Activated B cell treated with CpG ODN at 0.5 μM for 24 hours (primary cell): ENCODE measurements around the gene APCDD1. TPM values are rescaled to one million over a fixed set of nuclear protein-coding genes. Genes with fewer than 3 reads are reported as not detected.

Source experiments
- ATAC-seq: fragments of 200-7000 bp; cut with Tn5 transposase; one replicate; pipeline ENCODE4 v1.10.0; 2021; ENCODE audit warnings: low read depth, mild to moderate bottlenecking, moderate library complexity
- CTCF ChIA-PET: fragments of 350-600 bp; sonication (Branson Sonifier 250); formaldehyde crosslinking; loops from one replicate; lab custom pipeline; 2021; ENCODE audit warnings: antibody characterized with exemption; lab: Charles Lee
- POLR2A ChIA-PET: fragments of 350-600 bp; sonication (Branson Sonifier 250); formaldehyde crosslinking; loops from one replicate; lab custom pipeline; 2021; ENCODE audit warnings: antibody characterized with exemption; lab: Charles Lee
- DNase-seq: peaks from one replicate; pipeline ENCODE4 v3.0.0; 2022
- H3K27ac Mint-ChIP-seq: one replicate; pipeline ENCODE4 v1.8.0; 2020; ENCODE audit warnings: mixed read lengths
- H3K27me3 Mint-ChIP-seq: one replicate; pipeline ENCODE4 v1.8.0; 2021; ENCODE audit warnings: mixed read lengths
- H3K36me3 Mint-ChIP-seq: one replicate; pipeline ENCODE4 v1.8.0; 2021; ENCODE audit warnings: low read depth, mixed read lengths
- H3K4me1 Mint-ChIP-seq: one replicate; pipeline ENCODE4 v1.8.0; 2021; ENCODE audit warnings: mixed read lengths
- H3K4me3 Mint-ChIP-seq: one replicate; pipeline ENCODE4 v1.8.0; 2020; ENCODE audit warnings: mild to moderate bottlenecking, mixed read lengths
- H3K9me3 Mint-ChIP-seq: one replicate; pipeline ENCODE4 v1.8.0; 2020; ENCODE audit warnings: mixed read lengths
- intact Hi-C: fragments of 100-400 bp; cut with micrococcal nuclease; formaldehyde crosslinking; loops from one replicate; pipeline ENCODE4 v1.15.1; 2024
- total RNA-seq: library from RNA; stranded (reverse); gene quantifications from 2 replicates; pipeline ENCODE4 v1.2.3, GENCODE V29; 2022
- TF ChIP-seq, protein P1 (sequence below): fragments of 200-600 bp; IDR thresholded peaks from one replicate; pipeline ENCODE4 v1.8.0; 2022; ENCODE audit warnings: antibody characterized with exemption, mild to moderate bottlenecking

APCDD1 gene
- total RNA-seq, 1 donor from 2014 or later: 0.38 TPM

DNA sequence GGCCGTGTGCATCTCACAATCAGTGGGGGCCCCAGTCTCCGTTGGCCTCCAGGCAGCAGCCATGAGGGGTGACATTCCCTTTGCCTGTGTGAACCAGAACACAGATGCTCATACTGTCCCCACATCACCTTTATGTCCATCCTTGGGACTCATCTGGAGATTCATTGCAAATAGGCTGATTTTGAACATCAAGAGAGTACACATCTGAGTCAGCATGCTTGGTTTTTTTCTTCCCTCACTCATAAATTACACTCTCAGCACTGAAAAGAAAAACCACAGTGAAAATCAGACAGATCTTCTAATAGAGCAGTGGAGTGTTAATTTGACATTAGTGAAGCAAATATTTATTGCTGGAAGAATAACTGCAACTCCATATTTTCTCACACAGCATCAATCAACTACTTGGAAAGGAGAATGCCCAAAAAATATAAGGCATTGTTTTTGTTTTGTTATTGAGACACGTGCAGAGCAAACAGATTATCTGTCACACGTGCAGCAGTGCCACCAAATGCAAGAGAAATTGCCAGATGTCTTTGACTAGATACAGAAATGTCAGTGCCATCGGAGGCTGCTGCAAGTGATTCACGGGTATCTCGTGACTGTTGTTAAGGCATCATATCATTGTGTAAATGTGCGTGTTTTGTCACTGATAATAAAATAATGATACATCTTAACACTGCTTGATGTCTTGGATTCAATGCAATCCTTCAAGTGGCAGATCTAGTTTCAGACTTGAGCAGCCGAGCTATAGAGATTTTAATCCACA lies 10.9 kb downstream of the APCDD1 start:
- H3K27ac Mint-ChIP-seq: no peak overlapping the region
- no peaks in the 10 kb centered on the region for H3K36me3 Mint-ChIP-seq
- no peak for ATAC-seq
- POLR2A ChIA-PET: no interaction called here
- H3K4me3 Mint-ChIP-seq: no peak overlapping the region
- intact Hi-C loops: no loop called here
- TF ChIP-seq, protein P1, sequence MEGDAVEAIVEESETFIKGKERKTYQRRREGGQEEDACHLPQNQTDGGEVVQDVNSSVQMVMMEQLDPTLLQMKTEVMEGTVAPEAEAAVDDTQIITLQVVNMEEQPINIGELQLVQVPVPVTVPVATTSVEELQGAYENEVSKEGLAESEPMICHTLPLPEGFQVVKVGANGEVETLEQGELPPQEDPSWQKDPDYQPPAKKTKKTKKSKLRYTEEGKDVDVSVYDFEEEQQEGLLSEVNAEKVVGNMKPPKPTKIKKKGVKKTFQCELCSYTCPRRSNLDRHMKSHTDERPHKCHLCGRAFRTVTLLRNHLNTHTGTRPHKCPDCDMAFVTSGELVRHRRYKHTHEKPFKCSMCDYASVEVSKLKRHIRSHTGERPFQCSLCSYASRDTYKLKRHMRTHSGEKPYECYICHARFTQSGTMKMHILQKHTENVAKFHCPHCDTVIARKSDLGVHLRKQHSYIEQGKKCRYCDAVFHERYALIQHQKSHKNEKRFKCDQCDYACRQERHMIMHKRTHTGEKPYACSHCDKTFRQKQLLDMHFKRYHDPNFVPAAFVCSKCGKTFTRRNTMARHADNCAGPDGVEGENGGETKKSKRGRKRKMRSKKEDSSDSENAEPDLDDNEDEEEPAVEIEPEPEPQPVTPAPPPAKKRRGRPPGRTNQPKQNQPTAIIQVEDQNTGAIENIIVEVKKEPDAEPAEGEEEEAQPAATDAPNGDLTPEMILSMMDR: no peak
- CTCF ChIA-PET: no interaction called here
- H3K27me3 Mint-ChIP-seq: peaks cover 7% of the 10 kb centered on the region
- peaks cover 2% of the 10 kb centered on the region for H3K4me1 Mint-ChIP-seq
- DNase-seq: no peak
- peaks cover 2% of the 10 kb centered on the region for H3K9me3 Mint-ChIP-seq

DNA sequence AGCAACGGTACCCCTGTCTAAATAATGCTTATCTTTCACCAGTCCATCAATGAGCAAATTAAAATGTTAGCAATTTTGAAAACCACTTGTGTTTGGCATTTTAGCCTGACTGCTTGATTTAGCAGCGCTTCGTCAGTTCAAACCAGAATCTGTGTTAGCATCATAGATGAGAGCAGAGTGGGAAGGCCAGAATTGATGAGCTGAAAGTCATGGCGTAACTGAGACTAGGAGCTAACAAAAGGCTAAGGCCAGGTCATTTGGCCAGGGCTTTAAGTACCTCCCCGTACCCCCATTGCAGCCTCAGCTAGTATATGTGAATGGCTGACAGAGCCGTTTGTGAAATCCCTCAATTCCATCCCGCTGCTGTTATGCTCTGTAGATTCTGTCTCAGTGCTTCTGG lies 16.0 kb downstream of the APCDD1 start:
- intact Hi-C loops: no loop called here
- H3K9me3 Mint-ChIP-seq: no peaks in the 10 kb centered on the region
- CTCF ChIA-PET: no interaction called here
- peaks cover 6% of the 10 kb centered on the region for H3K4me1 Mint-ChIP-seq
- no peak for DNase-seq
- H3K27ac Mint-ChIP-seq: no peak overlapping the region
- H3K4me3 Mint-ChIP-seq: no peak overlapping the region
- POLR2A ChIA-PET: no interaction called here
- TF ChIP-seq, protein P1: no peak
- H3K27me3 Mint-ChIP-seq: peaks cover 3% of the 10 kb centered on the region
- H3K36me3 Mint-ChIP-seq: no peaks in the 10 kb centered on the region
- ATAC-seq: no peak

DNA sequence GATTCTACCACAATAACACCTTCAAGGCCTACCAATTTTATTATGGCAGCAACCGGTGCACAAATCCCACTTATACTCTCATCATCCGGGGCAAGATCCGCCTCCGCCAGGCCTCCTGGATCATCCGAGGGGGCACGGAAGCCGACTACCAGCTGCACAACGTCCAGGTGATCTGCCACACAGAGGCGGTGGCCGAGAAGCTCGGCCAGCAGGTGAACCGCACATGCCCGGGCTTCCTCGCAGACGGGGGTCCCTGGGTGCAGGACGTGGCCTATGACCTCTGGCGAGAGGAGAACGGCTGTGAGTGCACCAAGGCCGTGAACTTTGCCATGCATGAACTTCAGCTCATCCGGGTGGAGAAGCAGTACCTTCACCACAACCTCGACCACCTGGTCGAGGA lies 17.1 kb downstream of the APCDD1 start:
- no peak overlapping the region for H3K4me3 Mint-ChIP-seq
- H3K4me1 Mint-ChIP-seq: peaks cover 18% of the 10 kb centered on the region
- no peaks in the 10 kb centered on the region for H3K9me3 Mint-ChIP-seq
- no peak for DNase-seq
- intact Hi-C loops: no loop called here
- peaks cover 3% of the 10 kb centered on the region for H3K27me3 Mint-ChIP-seq
- H3K27ac Mint-ChIP-seq: no peak overlapping the region
- ChIA-PET POLR2A (no interaction called here), CTCF (no interaction called here)
- TF ChIP-seq, protein P1: no peak
- ATAC-seq: no peak
- no peaks in the 10 kb centered on the region for H3K36me3 Mint-ChIP-seq

DNA sequence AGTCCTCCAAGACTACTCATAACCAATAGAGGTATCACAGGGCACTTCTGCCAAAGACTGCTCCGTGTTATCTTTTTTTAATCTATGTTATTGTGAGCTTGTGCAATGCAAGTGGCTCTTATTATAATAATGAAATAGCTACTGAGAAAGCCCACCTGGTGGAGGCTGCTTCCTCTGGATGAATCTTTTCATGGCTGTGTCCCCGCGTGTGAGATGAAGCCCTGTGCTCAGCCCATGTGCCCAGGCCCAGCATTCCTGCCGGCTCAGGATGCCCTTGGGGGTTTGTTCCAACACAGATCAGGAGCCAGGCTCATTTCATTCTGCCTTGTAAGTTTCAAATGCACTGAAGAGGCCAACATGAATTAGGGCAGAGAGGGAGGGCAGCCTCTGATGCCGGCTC lies 18.7 kb downstream of the APCDD1 start:
- POLR2A ChIA-PET: no interaction called here
- no peaks in the 10 kb centered on the region for H3K9me3 Mint-ChIP-seq
- peaks cover 2% of the 10 kb centered on the region for H3K27me3 Mint-ChIP-seq
- H3K4me3 Mint-ChIP-seq: no peak overlapping the region
- no peak for ATAC-seq
- TF ChIP-seq, protein P1: no peak
- H3K4me1 Mint-ChIP-seq: peaks cover 28% of the 10 kb centered on the region
- CTCF ChIA-PET: no interaction called here
- H3K36me3 Mint-ChIP-seq: no peaks in the 10 kb centered on the region
- intact Hi-C loops: no loop called here
- DNase-seq: no peak
- H3K27ac Mint-ChIP-seq: no peak overlapping the region

DNA sequence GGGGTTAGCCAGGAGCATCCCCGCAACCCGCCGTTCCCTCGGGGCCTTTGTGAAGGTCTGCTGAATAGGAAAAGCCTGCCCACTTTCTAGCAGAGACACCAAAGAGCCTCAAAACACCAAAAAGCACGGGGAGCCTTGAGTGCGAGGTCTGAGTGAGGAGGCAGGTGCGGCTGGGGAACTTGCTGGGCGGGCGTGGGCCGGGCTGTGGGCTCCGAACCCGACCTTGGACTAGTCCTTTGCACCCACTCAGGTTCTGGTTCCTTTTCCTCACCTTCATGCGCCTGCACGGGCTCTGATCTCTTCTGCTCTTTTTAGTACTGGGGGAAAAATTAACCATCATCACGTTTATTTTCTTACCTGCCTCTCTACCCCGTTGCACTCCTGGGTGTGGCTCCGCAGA lies 19.9 kb downstream of the APCDD1 start:
- Mint-ChIP-seq H3K27ac (no peak overlapping the region), H3K27me3 (peaks cover 2% of the 10 kb centered on the region), H3K9me3 (no peaks in the 10 kb centered on the region), H3K4me3 (no peak overlapping the region), H3K4me1 (peaks cover 39% of the 10 kb centered on the region), H3K36me3 (no peaks in the 10 kb centered on the region)
- CTCF ChIA-PET: no interaction called here
- ATAC-seq: no peak
- intact Hi-C loops: no loop called here
- POLR2A ChIA-PET: no interaction called here
- no peak for DNase-seq
- TF ChIP-seq, protein P1: no peak
